Gastrocnemius medialis (tissue), 4 donors: ENCODE measurements around the gene STPG1. TPM values are rescaled to one million over a fixed set of nuclear protein-coding genes. Genes with fewer than 3 reads are reported as not detected.
"Not testable (repeated sequence)": the region's sequence is repeated elsewhere in the genome, so short reads cannot be mapped to it uniquely, and the experiment has no call there.

Experiments
- ATAC-seq, 2 donors: fragments of 150-250 bp; one replicate each; pipeline ENCODE4 v1.9.1; 2016
- DNase-seq, 2 donors: peaks; one replicate each; pipeline ENCODE4 v3.0.0-alpha.2; 2019
- H3K27ac ChIP-seq, 4 donors: fragments of 200-600 bp; sonication (generic); 1 replicate in 1 of 4; 2 replicates in 3 of 4; pipeline ENCODE4 v1.5.1; 2016 to 2018; ENCODE audit warnings: mild to moderate bottlenecking in 2 of 4, moderate library complexity in 1 of 4
- H3K27me3 ChIP-seq, 3 donors: fragments of 200-600 bp; sonication (generic) in 2 of 3; 1 replicate in 1 of 3; 2 replicates in 2 of 3; pipeline versions ENCODE4 v1.5.1 to v1.6.0; 2016 to 2019; ENCODE audit warnings: mild to moderate bottlenecking in 1 of 3, moderate library complexity in 1 of 3
- H3K36me3 ChIP-seq, 2 donors: fragments of 200-600 bp; sonication (generic) in 1 of 2; one replicate each; pipeline ENCODE4 v1.5.1; 2017 to 2018
- H3K4me1 ChIP-seq, 2 donors: fragments of 200-600 bp; sonication (generic) in 1 of 2; one replicate each; pipeline ENCODE4 v1.5.1; 2016 to 2017; ENCODE audit warnings: mild to moderate bottlenecking in 2 of 2
- H3K4me3 ChIP-seq, 4 donors: fragments of 200-600 bp; sonication (generic) in 3 of 4; 1 replicate in 1 of 4; 2 replicates in 3 of 4; pipeline ENCODE4 v1.5.1; 2016 to 2019; ENCODE audit warnings: mild to moderate bottlenecking in 2 of 4
- H3K9me3 ChIP-seq, 3 donors: fragments of 200-600 bp; sonication (generic) in 2 of 3; 1 replicate in 1 of 3; 2 replicates in 2 of 3; pipeline ENCODE4 v1.5.1; 2016 to 2019
- CTCF ChIP-seq, 5 experiments: fragments of 450-650 bp in 3 of 5; fragments of 200-600 bp in 2 of 5; sonication (generic) in 2 of 5; IDR thresholded peaks in 4 of 5; conservative IDR thresholded peaks in 1 of 5; 1 replicate in 4 of 5; 2 replicates in 1 of 5; pipeline ENCODE4 v1.5.1; 2016 to 2019; ENCODE audit warnings: antibody characterized with exemption in 5 of 5, mild to moderate bottlenecking in 3 of 5, moderate library complexity in 3 of 5
- POLR2A ChIP-seq, 2 donors: fragments of 450-650 bp; IDR thresholded peaks; one replicate each; pipeline ENCODE4 v1.6.1; 2017; ENCODE audit warnings: antibody characterized with exemption in 2 of 2, mild to moderate bottlenecking in 2 of 2, moderate library complexity in 2 of 2
- in situ Hi-C, 4 donors: fragments of 200-750 bp; cut with MboI; loops; one replicate each; pipeline versions ENCODE4 v1.15.0 to v1.8.0; 2017; ENCODE audit warnings: low sequenced_read_pairs in 4 of 4
- intact Hi-C: fragments of 100-400 bp; cut with DNase I; formaldehyde crosslinking; loops from one replicate; pipeline ENCODE4 v1.15.1; 2023; ENCODE audit warnings: low total_unique reads
- total RNA-seq, 4 donors: library from RNA; depleted of rRNA; stranded (reverse); fragments of >200 nt; gene quantifications; one replicate each; pipeline versions ENCODE4 v1.1.0 to v1.2.3, GENCODE V29; 2016

STPG1 gene
- total RNA-seq, 4 donors from 2014 or later = 0.39 to 2.1 (median 0.52) TPM

GRCh38 chr1:24450316-24450715, 36.7 kb upstream of the STPG1 start:
- in situ Hi-C loops = no loop called here
- no peak for TF ChIP-seq CTCF (IDR thresholded peaks at IDR 0.05 in 4 of 5, conservative IDR thresholded peaks at IDR 0.05 in 1 of 5)
- no peak for TF ChIP-seq POLR2A (IDR thresholded peaks at IDR 0.05)
- Histone ChIP-seq H3K9me3 (no peaks in the 10 kb centered on the region), H3K36me3 (no peaks in the 10 kb centered on the region), H3K27ac (no peak overlapping the region), H3K27me3 (no peaks in the 10 kb centered on the region), H3K4me1 (no peaks in the 10 kb centered on the region), H3K4me3 (no peak overlapping the region)
- DNase-seq = no peak
- no peak for ATAC-seq
- intact Hi-C loops = no loop called here

GRCh38 chr1:24446446-24446845, 32.9 kb upstream of the STPG1 start:
- in situ Hi-C loops, H3K27me3 ChIP-seq, H3K9me3 ChIP-seq, H3K4me3 ChIP-seq, intact Hi-C loops, H3K4me1 ChIP-seq, DNase-seq, ATAC-seq, H3K36me3 ChIP-seq, H3K27ac ChIP-seq: not testable (repeated sequence)

GRCh38 chr1:24443241-24443656, 29.7 kb upstream of the STPG1 start:
- in situ Hi-C loops = no loop called here
- H3K9me3 ChIP-seq = no peaks in the 10 kb centered on the region
- no peaks in the 10 kb centered on the region for H3K36me3 ChIP-seq
- H3K27ac ChIP-seq = no peak overlapping the region
- no peak for DNase-seq
- H3K27me3 ChIP-seq = no peaks in the 10 kb centered on the region
- no peak for ATAC-seq
- peaks cover 0 to 3% of the 10 kb centered on the region in 2 donors for H3K4me1 ChIP-seq
- intact Hi-C loops = no loop called here
- no peak overlapping the region for H3K4me3 ChIP-seq
- TF ChIP-seq CTCF (IDR thresholded peaks at IDR 0.05 in 4 of 5, conservative IDR thresholded peaks at IDR 0.05 in 1 of 5) = no peak
- no peak for TF ChIP-seq POLR2A (IDR thresholded peaks at IDR 0.05)

GRCh38 chr1:24442764-24443163, 29.2 kb upstream of the STPG1 start:
- Histone ChIP-seq H3K4me1 (peaks cover 0 to 3% of the 10 kb centered on the region in 2 donors), H3K27me3 (no peaks in the 10 kb centered on the region), H3K9me3 (no peaks in the 10 kb centered on the region), H3K27ac (no peak overlapping the region), H3K4me3 (no peak overlapping the region), H3K36me3 (no peaks in the 10 kb centered on the region)
- TF ChIP-seq CTCF (IDR thresholded peaks at IDR 0.05 in 4 of 5, conservative IDR thresholded peaks at IDR 0.05 in 1 of 5) = no peak
- TF ChIP-seq POLR2A (IDR thresholded peaks at IDR 0.05) = no peak
- DNase-seq (no peak), ATAC-seq (no peak)
- intact Hi-C loops (no loop called here), in situ Hi-C loops (no loop called here)

- H3K4me1 ChIP-seq = peaks cover 0 to 3% of the 10 kb centered on the region in 2 donors
- no peak for ATAC-seq
- H3K4me3 ChIP-seq = no peak overlapping the region
- in situ Hi-C loops = no loop called here
- H3K27me3 ChIP-seq = no peaks in the 10 kb centered on the region
- no peak for DNase-seq
- H3K9me3 ChIP-seq = no peaks in the 10 kb centered on the region
- no peaks in the 10 kb centered on the region for H3K36me3 ChIP-seq
- no peak for TF ChIP-seq CTCF (IDR thresholded peaks at IDR 0.05 in 4 of 5, conservative IDR thresholded peaks at IDR 0.05 in 1 of 5)
- TF ChIP-seq POLR2A (IDR thresholded peaks at IDR 0.05) = no peak
- intact Hi-C loops = no loop called here
- H3K27ac ChIP-seq = no peak overlapping the region
These were observed 28.6 kb upstream of the STPG1 start for GRCh38 chr1:24441996-24442668.
